ENCODE results near the gene CYB561. TPM values are rescaled to one million over a fixed set of nuclear protein-coding genes. Genes with fewer than 3 reads are reported as not detected.

Gene CYB561
- total and polyA plus RNA-seq, 9 of the 15 experiments (the other 6 are each of a cell fraction or from before 2014, with no cell fraction given): 4.0 to 30.8 (median 17.4) TPM

- TF ChIP-seq RBM17 (IDR thresholded peaks at IDR 0.05; ENCODE audit: borderline replicate concordance, low read depth, low read length) (no peak), REST (IDR thresholded peaks at IDR 0.05; ENCODE audit: borderline replicate concordance) (peak; percentile 92), REST (CRISPR knock-in tag; IDR thresholded peaks at IDR 0.05; ENCODE audit: low read depth) (no peak), ZNF639 (CRISPR knock-in tag; conservative IDR thresholded peaks at IDR 0.05 in 1 of 2, IDR thresholded peaks at IDR 0.05 in 1 of 2) (no peak), CC2D1A (IDR thresholded peaks at IDR 0.05) (peak; percentile 76; the same call in 1 of the 2 replicates), ZNF696 (CRISPR knock-in tag; conservative IDR thresholded peaks at IDR 0.05) (no peak), TOE1 (IDR thresholded peaks at IDR 0.05; ENCODE audit: borderline replicate concordance) (no peak), TOE1 (CRISPR knock-in tag; IDR thresholded peaks at IDR 0.05; ENCODE audit: borderline replicate concordance, low read depth) (no peak), RAD21 (CRISPR knock-in tag; conservative IDR thresholded peaks at IDR 0.05 in 1 of 2, IDR thresholded peaks at IDR 0.05 in 1 of 2) (peak; percentile 98), ZNF586 (CRISPR knock-in tag; conservative IDR thresholded peaks at IDR 0.05) (no peak), WHSC1 (IDR thresholded peaks at IDR 0.05; ENCODE audit: low read length) (no peak), VEZF1 (CRISPR knock-in tag; IDR thresholded peaks at IDR 0.05) (0 out of 2 replicates have a peak, but pooled peaks have one; percentile 28), CTBP1 (IDR thresholded peaks at IDR 0.05; ENCODE audit: borderline replicate concordance) (no peak), RB1 (IDR thresholded peaks at IDR 0.05; ENCODE audit: low read depth) (peak; percentile 23; the same call in 1 of the 2 replicates), CREB1 (IDR thresholded peaks at IDR 0.05) (no peak), CREB1 (CRISPR knock-in tag; IDR thresholded peaks at IDR 0.05) (no peak), ZFX (CRISPR knock-in tag; IDR thresholded peaks at IDR 0.05) (no peak)
Observed at GRCh38 chr17:63425483-63425882, 20.6 kb downstream of the CYB561 start (continued).
